Transverse colon (tissue), 4 donors: ENCODE measurements around the gene NUTF2. TPM values are rescaled to one million over a fixed set of nuclear protein-coding genes. Genes with fewer than 3 reads are reported as not detected.

Source experiments
- DNase-seq: peaks from one replicate; pipeline ENCODE4 v3.0.0-alpha.2; 2019
- H3K27ac ChIP-seq, 4 donors: fragments of 200-600 bp; sonication (generic); 2 replicates each; pipeline ENCODE4 v1.5.1; 2016 to 2018; ENCODE audit warnings: inconsistent platforms in 4 of 4
- H3K27me3 ChIP-seq: fragments of 200-600 bp; sonication (generic); 2 replicates; pipeline ENCODE4 v1.5.1; 2017; ENCODE audit warnings: inconsistent platforms
- H3K36me3 ChIP-seq, 4 donors: fragments of 200-600 bp; sonication (generic); 2 replicates each; pipeline ENCODE4 v1.5.1; 2017 to 2019; ENCODE audit warnings: inconsistent platforms in 4 of 4
- H3K4me1 ChIP-seq, 4 donors: fragments of 200-600 bp; sonication (generic); 2 replicates each; pipeline ENCODE4 v1.5.1; 2017 to 2020; ENCODE audit warnings: inconsistent platforms in 4 of 4
- H3K4me3 ChIP-seq, 4 donors: fragments of 200-600 bp; sonication (generic); 1 replicate in 1 of 4; 2 replicates in 3 of 4; pipeline versions ENCODE4 v1.5.1 to v1.6.1; 2017 to 2019; ENCODE audit warnings: inconsistent platforms in 4 of 4
- H3K9me3 ChIP-seq, 2 donors: fragments of 200-600 bp; sonication (generic); 2 replicates each; pipeline ENCODE4 v1.5.1; 2017 to 2019; ENCODE audit warnings: inconsistent platforms in 2 of 2
- CTCF ChIP-seq, 5 experiments: fragments of 200-600 bp in 3 of 5; fragments of 450-650 bp in 2 of 5; sonication (generic) in 3 of 5; IDR thresholded peaks; 1 replicate in 2 of 5; 2 replicates in 3 of 5; pipeline ENCODE4 v1.5.1; 2016 to 2017; ENCODE audit warnings: antibody characterized with exemption in 5 of 5, inconsistent platforms in 3 of 5, mild to moderate bottlenecking in 2 of 5, moderate library complexity in 1 of 5
- EP300 ChIP-seq: sonication (generic); formaldehyde crosslinking; IDR thresholded peaks from one replicate; pipeline ENCODE4 v1.6.1; 2017; ENCODE audit warnings: antibody characterized with exemption, low read depth
- POLR2A ChIP-seq: fragments of 450-650 bp; IDR thresholded peaks from one replicate; pipeline ENCODE4 v1.6.1; 2016; ENCODE audit warnings: antibody characterized with exemption, mild to moderate bottlenecking, moderate library complexity
- POLR2AphosphoS5 ChIP-seq, 3 donors: sonication (generic); formaldehyde crosslinking; IDR thresholded peaks; one replicate each; pipeline ENCODE4 v1.6.1; 2016; ENCODE audit warnings: antibody characterized with exemption in 3 of 3
- WGBS, 2 donors: methylation state at CpG; one replicate each; pipeline ENCODE4 v1.1.5; 2018; ENCODE audit warnings: low coverage in 1 of 2; 5-methylcytosine and 5-hydroxymethylcytosine counted together
- in situ Hi-C, 4 donors: fragments of 200-750 bp; cut with MboI; loops; one replicate each; pipeline versions ENCODE4 v1.15.0 to v1.15.1; 2017; ENCODE audit warnings: low sequenced_read_pairs in 3 of 4, low pct_ligation_motif_present in 1 of 4, low pct_unique_long_range_greater_than_20kb in 1 of 4
- intact Hi-C: fragments of 100-400 bp; cut with DNase I; formaldehyde crosslinking; loops from one replicate; pipeline ENCODE4 v1.15.1; 2023; ENCODE audit warnings: low total_unique reads
- total RNA-seq, 4 donors: library from RNA; depleted of rRNA; stranded (reverse); fragments of >200 nt; gene quantifications; one replicate each; pipeline ENCODE4 v1.1.0, GENCODE V29; 2016

NUTF2 gene
- total RNA-seq, 4 donors from 2014 or later, result 75.2 to 131 (median 89.0) TPM

- peaks cover 0 to 21% (median 10%) of the 10 kb centered on the region in 4 donors for H3K4me1 ChIP-seq
- in situ Hi-C loops, result no loop called here
- TF ChIP-seq CTCF (IDR thresholded peaks at IDR 0.05) (no peak), EP300 (no peak), POLR2A (no peak), POLR2AphosphoS5 (IDR thresholded peaks at IDR 0.05) (no peak)
- no peaks in the 10 kb centered on the region for H3K9me3 ChIP-seq
- peaks cover 0 to 2% (median 0%) of the 10 kb centered on the region in 4 donors for H3K36me3 ChIP-seq
- H3K27me3 ChIP-seq, result no peaks in the 10 kb centered on the region
- no peak overlapping the region for H3K4me3 ChIP-seq
- WGBS, 2 donors, result 60 to 88% methylated on average over 1 to 3 of the region's 3 CpGs
- intact Hi-C loops, result no loop called here
- DNase-seq, result no peak
- no peak overlapping the region for H3K27ac ChIP-seq
These were observed 41.6 kb downstream of the NUTF2 start for GRCh38 chr16:67888331-67888730.

- Histone ChIP-seq H3K27ac (peak overlapping the region; percentile 94 to 99 (median 98)), H3K36me3 (no peaks in the 10 kb centered on the region), H3K4me3 (peak overlapping the region in 3 of 4 donors; percentile 82 to 98 (median 96)), H3K27me3 (no peaks in the 10 kb centered on the region), H3K9me3 (no peaks in the 10 kb centered on the region), H3K4me1 (peaks cover 8 to 43% (median 32%) of the 10 kb centered on the region in 4 donors)
- intact Hi-C loops (no loop called here), in situ Hi-C loops (no loop called here)
- no peak for DNase-seq
- TF ChIP-seq CTCF (IDR thresholded peaks at IDR 0.05) (no peak), POLR2AphosphoS5 (IDR thresholded peaks at IDR 0.05) (no peak), EP300 (no peak), POLR2A (no peak)
- WGBS, 2 donors, result 35 to 47% methylated on average over 5 of the region's 5 CpGs
These were observed 45.6 kb downstream of the NUTF2 start for GRCh38 chr16:67892375-67892774.

- WGBS, 2 donors, result 0 to 1% methylated on average over 1 to 64 of the region's 90 CpGs
- in situ Hi-C loops (no loop called here), intact Hi-C loops (no loop called here)
- peak within 1 kb of the TSS; percentile 68 to 98 (median 89) for H3K4me3 ChIP-seq
- H3K9me3 ChIP-seq, result no peaks in the 10 kb centered on the region
- H3K4me1 ChIP-seq, result peaks cover 8 to 50% (median 39%) of the 10 kb centered on the region in 4 donors
- no peaks in the 10 kb centered on the region for H3K36me3 ChIP-seq
- DNase-seq, result peak; percentile 98
- H3K27ac ChIP-seq, result peak within 1 kb of the TSS; percentile 94 to 99 (median 98)
- H3K27me3 ChIP-seq, result no peaks in the 10 kb centered on the region
- no peak for TF ChIP-seq POLR2A
- TF ChIP-seq POLR2AphosphoS5 (IDR thresholded peaks at IDR 0.05), result peak; percentile 65 to 86 (median 79)
- TF ChIP-seq CTCF (IDR thresholded peaks at IDR 0.05), result no peak
These were observed 46.4 kb downstream of the NUTF2 start, which contains the start of gene PSKH1 for GRCh38 chr16:67892899-67893742. Gene PSKH1, plus strand, starts transcription at chr16:67893254. Its CDS starts 15,496 bp downstream, at chr16:67908750.

- intact Hi-C loops, result no loop called here
- TF ChIP-seq POLR2AphosphoS5 (IDR thresholded peaks at IDR 0.05) (peak; percentile 49 to 62 (median 52)), POLR2A (peak; percentile 62), CTCF (IDR thresholded peaks at IDR 0.05) (no peak), EP300 (no peak)
- Histone ChIP-seq H3K27ac (peak overlapping the region; percentile 94 to 99 (median 98)), H3K9me3 (no peaks in the 10 kb centered on the region), H3K36me3 (no peaks in the 10 kb centered on the region), H3K27me3 (no peaks in the 10 kb centered on the region), H3K4me3 (peak overlapping the region; percentile 68 to 98 (median 89)), H3K4me1 (peaks cover 8 to 51% (median 39%) of the 10 kb centered on the region in 4 donors)
- DNase-seq, result peak; percentile 54
- in situ Hi-C loops, result no loop called here
- WGBS, 2 donors, result 13 to 24% methylated on average over 7 to 14 of the region's 14 CpGs
These were observed 47.1 kb downstream of the NUTF2 start for GRCh38 chr16:67893743-67894399.
